K562 (cell line): Measurements from ENCODE around the gene PLEKHH3. TPM values are rescaled to one million over a fixed set of nuclear protein-coding genes. Genes with fewer than 3 reads are reported as not detected.

Experiments
- CHD1 ChIP-seq: fragments of 200-600 bp; sonication (generic); IDR thresholded peaks from one replicate; pipeline ENCODE4 v1.6.1; 2012; ENCODE audit warnings: mild to moderate bottlenecking, moderate library complexity, low read length, inconsistent platforms
- ESRRA ChIP-seq: fragments of 450-650 bp; IDR thresholded peaks from 2 replicates; pipeline ENCODE4 v1.6.1; 2014; ENCODE audit warnings: low read depth, mild to moderate bottlenecking, moderate library complexity, borderline replicate concordance
- HDAC6 ChIP-seq: IDR thresholded peaks from 2 replicates; pipeline ENCODE4 v1.6.1; 2012; ENCODE audit warnings: low read depth, mild to moderate bottlenecking, control low read depth, inconsistent platforms, low read length, moderate library complexity
- HLTF ChIP-seq: fragments of 450-650 bp; IDR thresholded peaks from 2 replicates; pipeline ENCODE4 v1.6.1; 2016
- IRF2 ChIP-seq: sonication (generic); formaldehyde crosslinking; IDR thresholded peaks from 2 replicates; pipeline ENCODE4 v1.8.1; 2022; ENCODE audit warnings: mild to moderate bottlenecking, missing genetic modification reagents
- KAT7 ChIP-seq: sonication (generic); formaldehyde crosslinking; IDR thresholded peaks from 2 replicates; pipeline ENCODE4 v1.8.0; 2022; ENCODE audit warnings: missing genetic modification reagents, mild to moderate bottlenecking, borderline replicate concordance
- KDM5B ChIP-seq: fragments of 200-600 bp; sonication (generic); IDR thresholded peaks from 2 replicates; pipeline ENCODE4 v1.6.1; 2012; ENCODE audit warnings: low read depth, mild to moderate bottlenecking, moderate library complexity, low read length, control low read depth, inconsistent platforms; ENCODE audit not compliant: insufficient replicate concordance
- NONO ChIP-seq, 2 experiments: fragments of 200-400 bp in 1 of 2; fragments of 450-650 bp in 1 of 2; formaldehyde crosslinking in 1 of 2; IDR thresholded peaks; 2 replicates each; pipeline ENCODE4 v1.6.1; 2017; ENCODE audit warnings: low read depth in 2 of 2, mild to moderate bottlenecking in 2 of 2, moderate library complexity in 2 of 2, low read length in 1 of 2
- RBM34 ChIP-seq: fragments of 200-400 bp; formaldehyde crosslinking; IDR thresholded peaks from 2 replicates; pipeline ENCODE4 v1.6.1; 2018; ENCODE audit warnings: low read length, borderline replicate concordance; ENCODE audit not compliant: insufficient read depth
- RBM39 ChIP-seq: fragments of 200-400 bp; formaldehyde crosslinking; optimal IDR thresholded peaks from 2 replicates; pipeline ENCODE3; 2018; ENCODE audit warnings: low read depth, low read length
- SMAD1 ChIP-seq: fragments of 150-350 bp; IDR thresholded peaks from 2 replicates; pipeline ENCODE4 v1.6.1; 2014; ENCODE audit warnings: low read length, low read depth; ENCODE audit not compliant: partially characterized antibody
- TARDBP ChIP-seq: fragments of 450-650 bp; IDR thresholded peaks from 2 replicates; pipeline ENCODE4 v1.6.1; 2016
- TOE1 ChIP-seq, 2 experiments: fragments of 450-650 bp in 1 of 2; sonication (generic) in 1 of 2; formaldehyde crosslinking in 1 of 2; IDR thresholded peaks; 2 replicates each; pipeline versions ENCODE4 v1.7.1 to v1.8.0; 2016 to 2022; ENCODE audit warnings: borderline replicate concordance in 2 of 2, mild to moderate bottlenecking in 2 of 2, antibody characterized with exemption in 1 of 2, inconsistent platforms in 1 of 2, low read depth in 1 of 2, missing genetic modification reagents in 1 of 2, moderate library complexity in 1 of 2
- YY1 ChIP-seq, 3 experiments: IDR thresholded peaks; 2 replicates each; pipeline ENCODE4 v1.6.1; 2011; ENCODE audit warnings: low read length in 2 of 3, mild to moderate bottlenecking in 2 of 3, moderate library complexity in 2 of 3, borderline replicate concordance in 1 of 3, control low read depth in 1 of 3, low read depth in 1 of 3; ENCODE audit not compliant: insufficient read depth in 3 of 3, insufficient replicate concordance in 2 of 3, control insufficient read depth in 1 of 3, insufficient read length in 1 of 3; ENCODE audit errors: extremely low read depth in 1 of 3
- ZBTB7A ChIP-seq: IDR thresholded peaks from 2 replicates; pipeline ENCODE4 v1.6.1; 2011; ENCODE audit warnings: low read depth, mild to moderate bottlenecking, low read length, moderate library complexity, borderline replicate concordance; ENCODE audit not compliant: control insufficient read depth
- ZNF146 ChIP-seq: IDR thresholded peaks from one replicate; pipeline ENCODE4 v1.6.1; 2018; ENCODE audit warnings: missing compliant biosample characterization; ENCODE audit not compliant: unreplicated experiment
- ZNF165 ChIP-seq: fragments of 250-450 bp; sonication (Bioruptor Pico); IDR thresholded peaks from 2 replicates; pipeline ENCODE4 v1.4.0; 2020; ENCODE audit warnings: borderline replicate concordance
- ZNF232 ChIP-seq: sonication (generic); formaldehyde crosslinking; IDR thresholded peaks from 2 replicates; pipeline ENCODE4 v1.8.0; 2022; ENCODE audit warnings: mild to moderate bottlenecking, missing genetic modification reagents
- ZNF551 ChIP-seq: fragments of 250-450 bp; sonication (Bioruptor Pico); IDR thresholded peaks from 2 replicates; pipeline ENCODE4 v1.5.0; 2021; ENCODE audit warnings: mild to moderate bottlenecking, moderate library complexity
- polyA plus RNA-seq, 8 experiments: library from polyadenylated mRNA; depleted of rRNA in 4 of 8; stranded (reverse) in 5 of 8; unstranded in 3 of 8; fragments of >200 nt; fragmentation: Nextera tagmentation in 2 of 8; fragmentation: Illumina TruSeq in 1 of 8; extraction: Ambion mirVana in 2 of 8; extraction: Trizol in 1 of 8; gene quantifications; 2 replicates each; pipeline versions ENCODE4 v1.2.1 to v1.2.3, GENCODE V29; 2011 to 2014; ENCODE audit warnings: inconsistent platforms in 1 of 8, missing spikeins in 1 of 8
- total RNA-seq, 7 experiments: library from RNA; depleted of rRNA in 6 of 7; stranded (reverse); fragments of >200 nt in 6 of 7; fragmentation: Illumina TruSeq in 2 of 7; extraction: Trizol in 2 of 7; gene quantifications; 2 replicates each; pipeline versions ENCODE4 v1.2.1 to v1.2.3, GENCODE V29; 2011 to 2021; ENCODE audit warnings: low replicate concordance in 1 of 7
- TF ChIP-seq, protein P1 (sequence below): fragments of 450-650 bp; IDR thresholded peaks from one replicate; pipeline ENCODE4 v1.6.1; 2018; ENCODE audit warnings: mild to moderate bottlenecking, moderate library complexity; ENCODE audit not compliant: partially characterized antibody
- TF ChIP-seq, protein P2 (sequence below): fragments of 450-650 bp; formaldehyde crosslinking; IDR thresholded peaks from 2 replicates; pipeline ENCODE4 v1.4.0; 2022; ENCODE audit warnings: missing genetic modification characterization
- TF ChIP-seq, protein P3 (sequence below): sonication (generic); formaldehyde crosslinking; IDR thresholded peaks from 2 replicates; pipeline ENCODE4 v1.8.0; 2022; ENCODE audit warnings: missing genetic modification reagents, mild to moderate bottlenecking, moderate library complexity, borderline replicate concordance

Gene PLEKHH3
- total and polyA plus RNA-seq, 9 of the 15 experiments (the other 6 are each of a cell fraction or from before 2014, with no cell fraction given): 0.58 to 34.5 (median 5.0) TPM

DNA sequence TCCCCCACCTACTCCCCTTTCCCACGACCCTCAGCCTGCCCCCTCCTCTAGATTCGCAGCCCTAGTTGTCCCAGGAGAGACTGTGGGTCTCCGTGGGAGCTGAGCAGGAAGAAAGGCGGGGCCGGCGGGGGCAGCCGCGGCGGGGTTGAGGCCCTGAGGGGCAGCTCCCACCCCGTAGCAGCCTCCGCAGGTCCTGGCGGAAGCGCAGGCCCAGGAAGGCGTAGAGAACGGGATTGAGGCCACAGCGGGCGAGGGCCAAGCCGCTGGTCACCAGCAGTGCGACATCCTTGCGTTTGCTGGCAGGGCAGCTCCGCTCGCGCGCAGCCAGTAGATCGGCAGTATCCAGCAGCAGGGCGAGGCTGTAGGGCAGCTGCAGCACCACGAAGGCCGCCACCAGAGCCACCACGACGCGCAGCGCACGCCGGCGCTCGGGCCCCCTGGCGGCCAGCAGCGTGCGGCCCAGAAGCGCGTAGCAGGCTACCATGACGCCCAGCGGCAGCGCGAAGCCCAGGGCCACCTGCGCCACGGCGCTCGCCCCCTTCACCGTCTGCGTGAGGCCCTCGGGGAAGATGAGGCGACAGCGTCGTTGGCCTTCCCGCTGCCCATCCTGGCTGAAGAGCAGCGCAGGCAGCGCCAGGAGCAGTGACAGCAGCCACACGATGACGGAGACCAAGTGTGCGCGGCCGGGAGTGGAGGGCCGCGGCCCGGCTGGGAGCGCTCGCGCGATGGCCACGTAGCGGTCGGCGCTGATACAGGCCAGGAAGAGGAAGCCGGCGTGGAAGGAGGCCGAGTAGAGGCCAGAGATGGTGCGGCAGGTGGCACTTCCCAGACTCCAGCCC is 2.9 kb upstream of the PLEKHH3 start (continued):
- TF ChIP-seq YY1 (IDR thresholded peaks at IDR 0.05; ENCODE audit: borderline replicate concordance in 1 of 3, control insufficient read depth in 1 of 3, extremely low read depth in 1 of 3, insufficient read depth in 3 of 3, insufficient read length in 1 of 3, insufficient replicate concordance in 2 of 3, low read depth in 1 of 3, low read length in 2 of 3) (peak in 2 of 3 experiments; percentile 49 to 75), ZNF165 (CRISPR knock-in tag) (peak; percentile 61; the same call in 1 of the 2 replicates), RBM34 (0 out of 2 replicates have a peak, but pooled peaks have one; percentile 27), NONO (IDR thresholded peaks at IDR 0.05; ENCODE audit: low read depth in 2 of 2, low read length in 1 of 2) (no peak; a peak in 1 of 4 replicates), HDAC6 (0 out of 2 replicates have a peak, but pooled peaks have one; percentile 54), TOE1 (IDR thresholded peaks at IDR 0.05; ENCODE audit: borderline replicate concordance) (0 out of 2 replicates have a peak, but pooled peaks have one; percentile 31), TOE1 (CRISPR knock-in tag; IDR thresholded peaks at IDR 0.05; ENCODE audit: borderline replicate concordance, low read depth) (peak; percentile 96), IRF2 (CRISPR knock-in tag) (peak; percentile 48; the same call in 1 of the 2 replicates), ZNF232 (CRISPR knock-in tag) (peak; percentile 93), ESRRA (peak; percentile 42; the same call in 1 of the 2 replicates), ZNF551 (CRISPR knock-in tag) (no peak), KDM5B (no peak), HLTF (no peak), ZNF146 (CRISPR knock-in tag) (no peak), ZBTB7A (no peak), RBM39 (no peak), KAT7 (CRISPR knock-in tag) (peak; percentile 90; the same call in 1 of the 2 replicates), CHD1 (no peak), TARDBP (no peak), SMAD1 (no peak)
- TF ChIP-seq, protein P1, sequence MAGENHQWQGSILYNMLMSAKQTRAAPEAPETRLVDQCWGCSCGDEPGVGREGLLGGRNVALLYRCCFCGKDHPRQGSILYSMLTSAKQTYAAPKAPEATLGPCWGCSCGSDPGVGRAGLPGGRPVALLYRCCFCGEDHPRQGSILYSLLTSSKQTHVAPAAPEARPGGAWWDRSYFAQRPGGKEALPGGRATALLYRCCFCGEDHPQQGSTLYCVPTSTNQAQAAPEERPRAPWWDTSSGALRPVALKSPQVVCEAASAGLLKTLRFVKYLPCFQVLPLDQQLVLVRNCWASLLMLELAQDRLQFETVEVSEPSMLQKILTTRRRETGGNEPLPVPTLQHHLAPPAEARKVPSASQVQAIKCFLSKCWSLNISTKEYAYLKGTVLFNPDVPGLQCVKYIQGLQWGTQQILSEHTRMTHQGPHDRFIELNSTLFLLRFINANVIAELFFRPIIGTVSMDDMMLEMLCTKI: no peak
- TF ChIP-seq, protein P2, sequence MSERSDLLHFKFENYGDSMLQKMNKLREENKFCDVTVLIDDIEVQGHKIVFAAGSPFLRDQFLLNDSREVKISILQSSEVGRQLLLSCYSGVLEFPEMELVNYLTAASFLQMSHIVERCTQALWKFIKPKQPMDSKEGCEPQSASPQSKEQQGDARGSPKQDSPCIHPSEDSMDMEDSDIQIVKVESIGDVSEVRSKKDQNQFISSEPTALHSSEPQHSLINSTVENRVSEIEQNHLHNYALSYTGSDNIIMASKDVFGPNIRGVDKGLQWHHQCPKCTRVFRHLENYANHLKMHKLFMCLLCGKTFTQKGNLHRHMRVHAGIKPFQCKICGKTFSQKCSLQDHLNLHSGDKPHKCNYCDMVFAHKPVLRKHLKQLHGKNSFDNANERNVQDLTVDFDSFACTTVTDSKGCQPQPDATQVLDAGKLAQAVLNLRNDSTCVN: no peak
- TF ChIP-seq, protein P3, sequence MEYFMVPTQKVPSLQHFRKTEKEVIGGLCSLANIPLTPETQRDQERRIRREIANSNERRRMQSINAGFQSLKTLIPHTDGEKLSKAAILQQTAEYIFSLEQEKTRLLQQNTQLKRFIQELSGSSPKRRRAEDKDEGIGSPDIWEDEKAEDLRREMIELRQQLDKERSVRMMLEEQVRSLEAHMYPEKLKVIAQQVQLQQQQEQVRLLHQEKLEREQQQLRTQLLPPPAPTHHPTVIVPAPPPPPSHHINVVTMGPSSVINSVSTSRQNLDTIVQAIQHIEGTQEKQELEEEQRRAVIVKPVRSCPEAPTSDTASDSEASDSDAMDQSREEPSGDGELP: peak; percentile 75; the same call in 1 of the 2 replicates
